ENCODE measurements around the gene DNAJB12. TPM values are rescaled to one million over a fixed set of nuclear protein-coding genes. Genes with fewer than 3 reads are reported as not detected.

The DNAJB12 gene
- total RNA-seq, 1 donor from 2014 or later: 23.0 TPM

DNA sequence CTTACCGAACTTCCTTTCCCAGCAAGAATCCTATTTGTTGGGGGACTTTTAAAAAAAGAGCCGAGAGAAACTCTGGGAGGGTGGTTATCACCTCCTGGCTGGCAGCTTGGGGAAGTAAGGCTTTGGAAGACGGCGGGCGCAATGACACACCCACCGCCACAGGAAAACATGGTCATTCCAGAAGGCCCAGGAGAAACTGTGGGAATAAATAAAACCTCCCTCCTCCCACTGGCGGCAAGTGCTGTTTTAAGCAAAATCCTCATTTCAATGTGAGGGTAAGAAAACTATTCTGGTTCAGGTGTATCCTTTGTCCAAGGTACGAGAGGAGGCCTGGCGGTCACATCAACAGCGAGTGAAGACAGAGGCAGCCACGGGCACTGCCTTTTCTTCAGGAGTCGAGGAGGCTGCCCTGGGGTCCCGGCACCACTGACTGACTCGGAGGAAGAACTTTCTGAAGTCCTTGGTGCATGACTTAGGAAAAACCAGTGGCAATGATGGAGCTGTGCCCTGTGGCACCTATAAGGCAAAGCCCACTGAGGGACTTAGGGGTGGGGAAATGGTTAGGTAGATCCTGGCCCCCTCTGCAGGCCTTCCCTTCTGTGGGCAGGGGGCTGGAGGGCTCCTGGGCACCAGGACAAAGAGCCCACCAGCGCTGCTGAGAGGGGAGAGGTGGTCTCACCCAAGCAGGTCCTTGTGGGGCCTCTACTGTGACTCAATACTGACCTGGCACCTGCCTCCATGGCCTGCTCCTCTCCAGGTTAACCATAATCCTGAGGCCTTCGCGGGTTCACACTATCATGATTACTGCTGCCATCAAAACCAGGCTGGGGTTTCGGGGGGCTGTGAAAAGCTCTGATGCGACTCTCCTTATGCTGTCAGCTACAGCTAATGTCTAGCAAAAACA is 21.4 kb downstream of the DNAJB12 start:
- Mint-ChIP-seq H3K4me3 (ENCODE audit: unreplicated experiment) (peak overlapping the region; percentile 68), H3K4me1 (ENCODE audit: low read depth, unreplicated experiment) (peaks cover 35% of the 10 kb centered on the region), H3K9me3 (ENCODE audit: unreplicated experiment) (peaks cover 10% of the 10 kb centered on the region), H3K27ac (ENCODE audit: unreplicated experiment) (peak overlapping the region; percentile 89), H3K27me3 (ENCODE audit: unreplicated experiment) (peaks cover 4% of the 10 kb centered on the region), H3K36me3 (ENCODE audit: unreplicated experiment) (no peaks in the 10 kb centered on the region)
- no peak for TF ChIP-seq CTCF (IDR thresholded peaks at IDR 0.05; ENCODE audit: partially characterized antibody, unreplicated experiment)
- DNase-seq: no peak

DNA sequence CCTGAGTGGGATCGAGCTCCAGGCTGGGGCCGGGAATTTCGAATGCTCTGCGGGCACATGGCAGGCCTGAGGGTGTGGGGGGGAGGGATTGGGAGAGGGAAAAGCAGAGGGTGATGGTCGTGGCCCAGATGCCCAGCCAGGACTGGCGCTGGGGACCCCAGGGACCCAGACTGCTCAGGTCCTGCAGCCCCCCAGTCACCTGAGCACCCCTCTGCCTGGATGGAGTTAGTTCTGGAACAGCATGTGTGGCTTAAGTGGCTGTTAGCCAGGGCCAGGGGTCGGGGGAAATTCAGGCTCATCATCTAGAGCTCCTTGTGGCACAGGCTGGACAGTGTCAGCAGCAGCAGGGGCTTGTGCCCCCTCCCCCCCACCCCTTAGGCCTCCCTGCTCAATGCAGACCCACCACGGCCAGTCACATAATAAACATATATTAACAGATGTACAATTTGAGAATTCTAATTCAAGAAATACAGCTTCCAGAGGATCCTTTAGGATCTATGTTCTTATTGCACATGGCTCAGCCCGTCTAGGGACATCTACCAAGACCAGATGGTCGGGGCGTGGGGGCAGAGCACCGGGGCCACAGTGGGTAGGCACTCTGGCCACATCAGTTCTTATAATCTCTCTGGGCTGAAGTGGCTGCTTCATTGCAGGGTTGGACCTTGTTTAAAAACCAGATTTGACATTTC is 22.2 kb downstream of the DNAJB12 start:
- H3K4me1 Mint-ChIP-seq (ENCODE audit: low read depth, unreplicated experiment): peaks cover 39% of the 10 kb centered on the region
- peaks cover 4% of the 10 kb centered on the region for H3K27me3 Mint-ChIP-seq (ENCODE audit: unreplicated experiment)
- TF ChIP-seq CTCF (IDR thresholded peaks at IDR 0.05; ENCODE audit: partially characterized antibody, unreplicated experiment): no peak
- peak overlapping the region; percentile 48 for H3K27ac Mint-ChIP-seq (ENCODE audit: unreplicated experiment)
- H3K9me3 Mint-ChIP-seq (ENCODE audit: unreplicated experiment): peaks cover 10% of the 10 kb centered on the region
- H3K4me3 Mint-ChIP-seq (ENCODE audit: unreplicated experiment): peak overlapping the region; percentile 25
- DNase-seq: no peak
- H3K36me3 Mint-ChIP-seq (ENCODE audit: unreplicated experiment): no peaks in the 10 kb centered on the region

DNA sequence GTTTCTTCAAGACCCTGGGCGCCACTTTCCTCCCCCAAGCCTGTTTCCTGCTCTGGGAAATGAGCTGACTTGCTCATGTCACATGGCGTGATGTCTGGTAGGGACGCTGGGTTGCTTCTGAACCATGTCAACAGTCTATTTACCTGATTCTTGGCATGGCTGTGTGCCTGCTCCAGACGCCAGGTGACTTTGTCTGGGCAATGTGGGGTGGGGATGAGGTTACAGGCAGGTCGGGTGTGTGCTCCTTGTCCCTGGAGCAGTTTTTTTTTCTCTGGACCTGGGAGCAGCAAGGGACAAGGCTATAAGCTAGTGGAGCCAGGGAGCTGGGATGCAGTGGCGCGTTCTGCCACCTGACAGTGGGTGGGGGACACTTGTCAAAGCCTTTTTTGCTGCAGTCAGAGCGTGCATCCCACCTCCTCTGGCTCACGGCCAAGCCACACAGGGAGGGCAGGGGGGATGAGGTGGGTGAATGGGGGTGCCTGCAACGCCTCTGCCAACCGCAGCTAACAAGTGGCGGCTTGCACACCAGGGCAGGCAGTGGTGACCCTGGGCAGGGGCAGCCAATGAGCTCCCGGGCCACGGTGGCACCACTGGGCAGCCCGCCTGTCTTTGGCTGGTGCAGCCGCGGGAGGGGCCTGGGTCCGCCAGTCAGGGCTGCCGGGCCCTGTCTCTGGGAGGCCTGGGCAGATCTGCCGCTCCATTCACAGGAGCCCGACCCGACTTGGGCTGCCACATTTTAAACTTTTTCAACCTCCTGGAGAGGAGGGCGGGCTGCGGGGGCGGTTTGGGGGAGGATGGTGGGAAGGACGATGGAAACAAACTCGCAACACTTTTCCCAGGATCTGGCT is 22.9 kb downstream of the DNAJB12 start:
- peaks cover 39% of the 10 kb centered on the region for H3K4me1 Mint-ChIP-seq (ENCODE audit: low read depth, unreplicated experiment)
- H3K4me3 Mint-ChIP-seq (ENCODE audit: unreplicated experiment): peak overlapping the region; percentile 16
- no peaks in the 10 kb centered on the region for H3K36me3 Mint-ChIP-seq (ENCODE audit: unreplicated experiment)

GRCh38 chr10:72330069-72330426 is 24.7 kb downstream of the DNAJB12 start:
- H3K36me3 Mint-ChIP-seq (ENCODE audit: unreplicated experiment): no peaks in the 10 kb centered on the region
- no peak for DNase-seq
- no peak for TF ChIP-seq CTCF (IDR thresholded peaks at IDR 0.05; ENCODE audit: partially characterized antibody, unreplicated experiment)
- H3K4me3 Mint-ChIP-seq (ENCODE audit: unreplicated experiment): peak overlapping the region; percentile 59
- peak overlapping the region; percentile 62 for H3K27ac Mint-ChIP-seq (ENCODE audit: unreplicated experiment)
- H3K4me1 Mint-ChIP-seq (ENCODE audit: low read depth, unreplicated experiment): peaks cover 39% of the 10 kb centered on the region
- H3K27me3 Mint-ChIP-seq (ENCODE audit: unreplicated experiment): peaks cover 6% of the 10 kb centered on the region
- peaks cover 14% of the 10 kb centered on the region for H3K9me3 Mint-ChIP-seq (ENCODE audit: unreplicated experiment)

More for the DNA sequence above, 22.9 kb downstream of the DNAJB12 start:
- Mint-ChIP-seq H3K9me3 (ENCODE audit: unreplicated experiment) (peaks cover 12% of the 10 kb centered on the region), H3K27me3 (ENCODE audit: unreplicated experiment) (peaks cover 6% of the 10 kb centered on the region), H3K27ac (ENCODE audit: unreplicated experiment) (peak overlapping the region; percentile 66)
- TF ChIP-seq CTCF (IDR thresholded peaks at IDR 0.05; ENCODE audit: partially characterized antibody, unreplicated experiment): no peak
- no peak for DNase-seq
